Endothelial cell of umbilical vein (primary cell): ENCODE results near the gene CFL1. TPM values are rescaled to one million over a fixed set of nuclear protein-coding genes. Genes with fewer than 3 reads are reported as not detected.
A peak's percentile ranks its signal among the peaks of the same experiment; 100 is the strongest.

ENCODE experiments used
- BruUV-seq: library from RNA; stranded (reverse); fragments of 400-500 nt; replicated peaks from 2 replicates; lab custom pipeline; 2021; lab: Mats Ljungman, UMichigan
- CTCF ChIA-PET: fragments of 300-600, 350-600 bp; sonication (Branson Sonifier 250); formaldehyde crosslinking; loops from one replicate; lab custom pipeline; 2021; ENCODE audit warnings: antibody characterized with exemption, inconsistent platforms; lab: Charles Lee
- POLR2A ChIA-PET: fragments of 300-600, 350-600 bp; sonication (Branson Sonifier 250); formaldehyde crosslinking; loops from one replicate; lab custom pipeline; 2021; ENCODE audit warnings: antibody characterized with exemption, inconsistent platforms; lab: Charles Lee
- DNase-seq: peaks from one replicate; pipeline ENCODE4 v3.0.0-alpha.2; 2011; ENCODE audit warnings: low read depth, low spot score
- FAIRE-seq: peaks from 2 replicates; lab custom pipeline; 2011; peaks lifted over from hg19 to GRCh38; lab: Jason Lieb, UNC
- H2AFZ ChIP-seq: 2 replicates; pipeline ENCODE4 v1.6.0; 2012; ENCODE audit warnings: low read depth, low read length, control low read depth, inconsistent platforms
- H3K27ac ChIP-seq: 2 replicates; pipeline ENCODE4 v1.5.1; 2011; ENCODE audit warnings: low read depth, mild to moderate bottlenecking, control low read depth, low read length, moderate library complexity; ENCODE audit not compliant: insufficient read depth
- H3K27me3 ChIP-seq, 2 experiments: 2 replicates each; pipeline versions ENCODE4 v1.6.0 to v1.6.1; 2011; ENCODE audit warnings: low read length in 2 of 2, mixed read lengths in 1 of 2; ENCODE audit not compliant: control insufficient read depth in 2 of 2, insufficient read depth in 2 of 2
- H3K36me3 ChIP-seq, 2 experiments: 2 replicates in 1 of 2; 3 replicates in 1 of 2; pipeline ENCODE4 v1.5.1; 2011; ENCODE audit warnings: low read length in 2 of 2, mild to moderate bottlenecking in 1 of 2, moderate library complexity in 1 of 2; ENCODE audit not compliant: control insufficient read depth in 2 of 2, insufficient read depth in 2 of 2; ENCODE audit errors: extremely low read depth in 1 of 2
- H3K4me1 ChIP-seq: 3 replicates; pipeline ENCODE4 v1.5.1; 2011; ENCODE audit warnings: mild to moderate bottlenecking, low read length; ENCODE audit not compliant: control insufficient read depth, insufficient read depth; ENCODE audit errors: extremely low read depth
- H3K4me2 ChIP-seq: 2 replicates; pipeline ENCODE4 v1.6.1; 2011; ENCODE audit warnings: low read length, control low read depth, mixed read lengths; ENCODE audit not compliant: insufficient read depth
- H3K4me3 ChIP-seq, 3 experiments: fragments of 200-600 bp in 1 of 3; sonication (generic), shearing (Covaris generic) in 1 of 3; replicated peaks in 1 of 3; 2 replicates each; pipeline ENCODE4 v1.5.1; 2011 to 2016; ENCODE audit warnings: control low read depth in 3 of 3, low read length in 3 of 3, mild to moderate bottlenecking in 2 of 3, inconsistent platforms in 1 of 3, low read depth in 1 of 3, moderate library complexity in 1 of 3; ENCODE audit not compliant: insufficient read depth in 1 of 3
- H3K79me2 ChIP-seq: 2 replicates; pipeline ENCODE4 v1.6.0; 2012; ENCODE audit warnings: low read length, inconsistent platforms; ENCODE audit not compliant: control insufficient read depth, insufficient read depth
- H3K9ac ChIP-seq: replicated peaks from 2 replicates; pipeline ENCODE3; 2011; ENCODE audit warnings: low read length, control low read depth; ENCODE audit not compliant: insufficient read depth; ENCODE audit errors: extremely low read depth
- H3K9me1 ChIP-seq: replicated peaks from 3 replicates; pipeline ENCODE4 v1.6.0; 2011; ENCODE audit warnings: mild to moderate bottlenecking, low read length; ENCODE audit not compliant: control insufficient read depth, insufficient read depth; ENCODE audit errors: extremely low read depth
- H3K9me3 ChIP-seq: replicated peaks from 2 replicates; pipeline ENCODE4 v1.5.1; 2012; ENCODE audit warnings: low read length, inconsistent platforms; ENCODE audit not compliant: control insufficient read depth, insufficient read depth
- H4K20me1 ChIP-seq: replicated peaks from 2 replicates; pipeline ENCODE3; 2011; ENCODE audit warnings: mild to moderate bottlenecking, low read length; ENCODE audit not compliant: control insufficient read depth, insufficient read depth; ENCODE audit errors: extremely low read depth
- EZH2 ChIP-seq: IDR thresholded peaks from 2 replicates; pipeline ENCODE4 v1.6.1; 2012; ENCODE audit warnings: borderline replicate concordance, low read depth, mild to moderate bottlenecking, moderate library complexity, low read length, inconsistent platforms; ENCODE audit not compliant: severe bottlenecking
- FOS ChIP-seq: IDR thresholded peaks from 2 replicates; pipeline ENCODE4 v1.6.1; 2011; ENCODE audit warnings: mild to moderate bottlenecking, low read length, moderate library complexity, borderline replicate concordance; ENCODE audit not compliant: insufficient read depth
- GATA2 ChIP-seq: IDR thresholded peaks from 2 replicates; pipeline ENCODE4 v1.7.0; 2011; ENCODE audit warnings: low read depth, mild to moderate bottlenecking, moderate library complexity, mixed read lengths, low read length; ENCODE audit not compliant: insufficient read length, insufficient read depth
- JUN ChIP-seq: IDR thresholded peaks from 2 replicates; pipeline ENCODE4 v1.6.1; 2011; ENCODE audit warnings: borderline replicate concordance, low read depth; ENCODE audit not compliant: insufficient read length, insufficient read depth
- MYC ChIP-seq: IDR thresholded peaks from one replicate; pipeline ENCODE4 v1.6.1; 2011; ENCODE audit warnings: mild to moderate bottlenecking, low read depth, low read length
- POLR2A ChIP-seq: IDR thresholded peaks from 2 replicates; pipeline ENCODE4 v1.6.1; 2012; ENCODE audit warnings: low read depth, mild to moderate bottlenecking, control low read depth, low read length
- POLR2AphosphoS5 ChIP-seq: IDR thresholded peaks from 2 replicates; pipeline ENCODE4 v1.6.1; 2012; ENCODE audit warnings: low read depth, mild to moderate bottlenecking, control low read depth, low read length, moderate library complexity; ENCODE audit not compliant: insufficient read depth
- dilution Hi-C: fragments of 300-500 bp; cut with MboI; formaldehyde crosslinking; loops from one replicate; pipeline ENCODE4 v1.15.0; 2019; ENCODE audit warnings: low sequenced_read_pairs; ENCODE audit not compliant: extremely low pct_ligation_motif_present
- intact Hi-C: fragments of 100-400 bp; cut with micrococcal nuclease; formaldehyde crosslinking; loops from one replicate; pipeline ENCODE4 v1.10.0; 2022
- polyA plus RNA-seq, 4 experiments: library from polyadenylated mRNA; depleted of rRNA in 3 of 4; stranded (reverse) in 3 of 4; unstranded in 1 of 4; fragments of >200 nt; gene quantifications; 2 replicates each; pipeline versions ENCODE4 v1.2.1 to v1.2.3, GENCODE V29; 2011 to 2012; ENCODE audit warnings: missing spikeins in 1 of 4
- total RNA-seq: library from RNA; stranded (reverse); gene quantifications from 2 replicates; pipeline ENCODE4 v1.2.3, GENCODE V29; 2021
- TF ChIP-seq, protein P1 (sequence below), 2 donors: IDR thresholded peaks; 1 replicate in 1 of 2; 2 replicates in 1 of 2; pipeline ENCODE4 v1.5.1; 2011; ENCODE audit warnings: low read length in 2 of 2, mild to moderate bottlenecking in 2 of 2, moderate library complexity in 2 of 2, control low read depth in 1 of 2, inconsistent platforms in 1 of 2, low read depth in 1 of 2; ENCODE audit not compliant: insufficient read depth in 1 of 2; ENCODE audit errors: extremely low read depth in 1 of 2
- TF ChIP-seq, protein P2 (sequence below): IDR thresholded peaks from 2 replicates; pipeline ENCODE4 v1.6.1; 2011; ENCODE audit not compliant: insufficient read depth, insufficient read length

Gene CFL1
- total and polyA plus RNA-seq, 2 donors (not counting 3 experiments of a cell fraction or from before 2014, with no cell fraction given) = 1,844 to 2,403 TPM

DNA sequence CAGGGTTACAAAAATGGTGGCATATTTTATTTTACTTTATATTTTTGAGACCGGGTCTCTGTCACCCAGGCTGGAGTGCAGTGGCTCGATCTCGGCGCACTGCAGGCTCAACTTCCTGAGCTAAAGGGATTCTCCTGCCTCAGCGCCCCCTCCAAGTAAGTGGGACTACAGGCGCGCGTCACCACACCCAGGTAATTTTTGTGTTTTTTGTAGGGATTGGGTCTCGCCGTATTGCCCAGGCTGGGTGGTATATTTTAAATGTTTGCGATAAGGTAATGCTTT is 42.9 kb upstream of the CFL1 start:
- ChIA-PET POLR2A (interaction anchor here (0.8 to 4.2 kb wide), 7 partner anchors 10 to 17 kb away, joined by 4 to 29 read pairs (median 6); partner anchors contain the start of genes CCDC85B and FIBP), CTCF (interaction anchor here (1.0 to 6.2 kb wide), 4 partner anchors 11 to 16 kb away, joined by 4 to 69 read pairs (median 15); partner anchors contain the start of genes CCDC85B and FIBP)
- H3K4me3 ChIP-seq = no peak overlapping the region
- H2AFZ ChIP-seq = no peak overlapping the region
- DNase-seq (no peak), FAIRE-seq (no peak)
- intact Hi-C loops (loop anchor here (1.0 kb wide), 1 partner anchor 14 kb away; no protein-coding TSS in a partner anchor), dilution Hi-C loops (no loop called here)
- no peaks in the 10 kb centered on the region for H4K20me1 ChIP-seq
- H3K36me3 ChIP-seq = peaks cover 1 to 2% of the 10 kb centered on the region in 2 experiments
- BruUV-seq = no TSS peak
- H3K9me1 ChIP-seq = no peaks in the 10 kb centered on the region
- no peaks in the 10 kb centered on the region for H3K9me3 ChIP-seq
- peaks cover 34% of the 10 kb centered on the region for H3K4me1 ChIP-seq
- H3K79me2 ChIP-seq = peaks cover 41% of the 10 kb centered on the region
- peak overlapping the region; percentile 56 for H3K4me2 ChIP-seq
- no peaks in the 10 kb centered on the region for H3K27me3 ChIP-seq
- TF ChIP-seq FOS (no peak), MYC (no peak), EZH2 (no peak), JUN (no peak), GATA2 (no peak), POLR2AphosphoS5 (no peak), POLR2A (no peak)
- TF ChIP-seq, protein P1, sequence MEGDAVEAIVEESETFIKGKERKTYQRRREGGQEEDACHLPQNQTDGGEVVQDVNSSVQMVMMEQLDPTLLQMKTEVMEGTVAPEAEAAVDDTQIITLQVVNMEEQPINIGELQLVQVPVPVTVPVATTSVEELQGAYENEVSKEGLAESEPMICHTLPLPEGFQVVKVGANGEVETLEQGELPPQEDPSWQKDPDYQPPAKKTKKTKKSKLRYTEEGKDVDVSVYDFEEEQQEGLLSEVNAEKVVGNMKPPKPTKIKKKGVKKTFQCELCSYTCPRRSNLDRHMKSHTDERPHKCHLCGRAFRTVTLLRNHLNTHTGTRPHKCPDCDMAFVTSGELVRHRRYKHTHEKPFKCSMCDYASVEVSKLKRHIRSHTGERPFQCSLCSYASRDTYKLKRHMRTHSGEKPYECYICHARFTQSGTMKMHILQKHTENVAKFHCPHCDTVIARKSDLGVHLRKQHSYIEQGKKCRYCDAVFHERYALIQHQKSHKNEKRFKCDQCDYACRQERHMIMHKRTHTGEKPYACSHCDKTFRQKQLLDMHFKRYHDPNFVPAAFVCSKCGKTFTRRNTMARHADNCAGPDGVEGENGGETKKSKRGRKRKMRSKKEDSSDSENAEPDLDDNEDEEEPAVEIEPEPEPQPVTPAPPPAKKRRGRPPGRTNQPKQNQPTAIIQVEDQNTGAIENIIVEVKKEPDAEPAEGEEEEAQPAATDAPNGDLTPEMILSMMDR (IDR thresholded peaks at IDR 0.05; ENCODE audit: extremely low read depth in 1 of 2, insufficient read depth in 1 of 2, low read depth in 1 of 2, low read length in 2 of 2) = no peak
- TF ChIP-seq, protein P2, sequence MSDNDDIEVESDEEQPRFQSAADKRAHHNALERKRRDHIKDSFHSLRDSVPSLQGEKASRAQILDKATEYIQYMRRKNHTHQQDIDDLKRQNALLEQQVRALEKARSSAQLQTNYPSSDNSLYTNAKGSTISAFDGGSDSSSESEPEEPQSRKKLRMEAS = no peak
- peak overlapping the region; percentile 50 for H3K27ac ChIP-seq
- peak overlapping the region; percentile 48 for H3K9ac ChIP-seq
